Esophagus squamous epithelium (tissue), 4 donors: ENCODE measurements around the gene SLC13A4.

ENCODE experiments used
- CTCF ChIP-seq, 6 experiments: fragments of 450-650 bp in 4 of 6; fragments of 200-600 bp in 2 of 6; sonication (generic) in 2 of 6; IDR thresholded peaks; one replicate each; pipeline ENCODE4 v1.5.1; 2016 to 2019; ENCODE audit warnings: antibody characterized with exemption in 6 of 6, mild to moderate bottlenecking in 4 of 6, moderate library complexity in 4 of 6
- POLR2A ChIP-seq, 4 donors: fragments of 450-650 bp; IDR thresholded peaks; one replicate each; pipeline ENCODE4 v1.6.1; 2017; ENCODE audit warnings: antibody characterized with exemption in 4 of 4, mild to moderate bottlenecking in 4 of 4, moderate library complexity in 3 of 4

GRCh38 chr7:135647755-135648154 is 80.2 kb downstream of the SLC13A4 start:
- TF ChIP-seq CTCF (IDR thresholded peaks at IDR 0.05) (no peak), POLR2A (IDR thresholded peaks at IDR 0.05) (no peak)
